ENCODE results near the gene PEAR1. TPM values are rescaled to one million over a fixed set of nuclear protein-coding genes. Genes with fewer than 3 reads are reported as not detected.
A peak's percentile ranks its signal among the peaks of the same experiment; 100 is the strongest.

Gene PEAR1
- total RNA-seq, 1 donor from 2014 or later, result 14.8 TPM

DNA sequence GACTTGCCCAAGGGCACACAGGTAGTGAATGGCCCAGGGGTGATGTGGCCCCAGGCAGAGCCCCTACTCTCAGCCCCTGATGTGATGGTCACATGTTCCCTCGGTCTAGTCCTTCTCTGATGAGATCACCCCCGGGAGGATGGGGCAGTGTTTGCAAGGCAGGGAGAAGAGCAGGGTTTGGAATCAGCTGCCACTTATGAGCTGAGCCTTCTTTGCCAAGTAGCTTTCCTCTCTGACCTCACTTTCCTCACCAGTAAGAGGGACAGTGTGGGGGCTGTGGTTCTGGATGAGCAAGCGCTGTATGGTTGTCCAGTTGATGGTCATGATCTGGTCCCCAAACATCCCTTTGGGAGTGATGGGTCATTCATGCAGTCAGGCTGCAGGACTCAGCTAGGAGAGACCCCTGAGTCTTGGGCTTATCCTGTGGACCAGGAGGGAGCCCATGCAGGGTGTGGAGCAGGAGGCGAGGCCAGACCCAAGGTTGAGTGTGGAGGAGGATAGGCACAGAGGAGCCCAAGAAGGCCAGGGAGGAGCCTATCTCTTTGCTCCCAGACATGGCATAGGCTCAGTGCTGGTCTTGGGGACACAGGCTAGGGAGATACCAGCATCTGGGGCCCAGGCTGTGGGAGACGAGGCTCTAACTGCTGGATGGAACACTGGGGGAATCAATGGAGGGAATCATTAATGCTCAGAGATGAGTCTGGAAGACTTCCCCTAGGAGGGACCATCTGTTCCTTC, 15.9 kb upstream of the PEAR1 start:
- Histone ChIP-seq H3K4me3 (no peak overlapping the region), H3K27ac (no peak overlapping the region), H3K27me3 (ENCODE audit: low read depth) (peaks cover 20% of the 10 kb centered on the region), H3K36me3 (no peaks in the 10 kb centered on the region), H3K9me3 (no peaks in the 10 kb centered on the region), H3K4me1 (no peaks in the 10 kb centered on the region)
- no peak for TF ChIP-seq CTCF (IDR thresholded peaks at IDR 0.05)
- ATAC-seq (peak in 1 of 2 donors; percentile 12), DNase-seq (no peak)
- intact Hi-C loops (cut with DNase I), result no loop called here

DNA sequence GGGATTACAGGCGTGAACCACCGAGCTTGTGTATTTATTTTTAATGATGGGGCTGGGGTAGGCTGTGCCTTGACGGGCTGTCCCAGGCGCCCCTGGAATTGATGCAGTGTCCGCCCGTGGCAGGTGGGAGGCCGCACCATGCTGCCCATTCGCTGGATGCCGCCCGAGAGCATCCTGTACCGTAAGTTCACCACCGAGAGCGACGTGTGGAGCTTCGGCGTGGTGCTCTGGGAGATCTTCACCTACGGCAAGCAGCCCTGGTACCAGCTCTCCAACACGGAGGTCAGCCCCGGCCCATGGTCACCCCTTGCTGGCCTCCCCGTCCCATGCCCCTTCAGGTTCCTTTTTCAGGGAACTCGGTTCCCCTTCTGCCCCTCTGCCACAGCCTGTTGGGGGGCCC, 13.6 kb upstream of the PEAR1 start:
- no peak overlapping the region for H3K27ac ChIP-seq
- no peak for DNase-seq
- no peaks in the 10 kb centered on the region for H3K36me3 ChIP-seq
- H3K27me3 ChIP-seq (ENCODE audit: low read depth), result peaks cover 30% of the 10 kb centered on the region
- intact Hi-C loops (cut with DNase I), result no loop called here
- H3K9me3 ChIP-seq, result no peaks in the 10 kb centered on the region
- no peak overlapping the region for H3K4me3 ChIP-seq
- no peak for ATAC-seq
- H3K4me1 ChIP-seq, result no peaks in the 10 kb centered on the region
- TF ChIP-seq CTCF (IDR thresholded peaks at IDR 0.05), result no peak

GRCh38 chr1:156880473-156880872, 13.0 kb upstream of the PEAR1 start:
- H3K4me3 ChIP-seq, result no peak overlapping the region
- no peaks in the 10 kb centered on the region for H3K9me3 ChIP-seq
- no peak for TF ChIP-seq CTCF (IDR thresholded peaks at IDR 0.05)
- H3K27me3 ChIP-seq (ENCODE audit: low read depth), result peaks cover 30% of the 10 kb centered on the region
- H3K4me1 ChIP-seq, result no peaks in the 10 kb centered on the region
- no peaks in the 10 kb centered on the region for H3K36me3 ChIP-seq
- intact Hi-C loops (cut with DNase I), result no loop called here
- ATAC-seq, result no peak
- DNase-seq, result no peak
- no peak overlapping the region for H3K27ac ChIP-seq

- ATAC-seq (no peak), DNase-seq (no peak)
- Histone ChIP-seq H3K36me3 (no peaks in the 10 kb centered on the region), H3K27ac (no peak overlapping the region), H3K27me3 (ENCODE audit: low read depth) (peaks cover 29% of the 10 kb centered on the region), H3K4me3 (no peak overlapping the region), H3K4me1 (no peaks in the 10 kb centered on the region), H3K9me3 (no peaks in the 10 kb centered on the region)
- intact Hi-C loops (cut with DNase I), result no loop called here
- TF ChIP-seq CTCF (IDR thresholded peaks at IDR 0.05), result no peak
Observed at GRCh38 chr1:156881101-156881500, 12.4 kb upstream of the PEAR1 start.

- TF ChIP-seq CTCF (IDR thresholded peaks at IDR 0.05), result no peak
- ATAC-seq, result no peak
- Histone ChIP-seq H3K4me3 (no peak overlapping the region), H3K4me1 (no peaks in the 10 kb centered on the region), H3K27ac (no peak overlapping the region), H3K36me3 (no peaks in the 10 kb centered on the region), H3K27me3 (ENCODE audit: low read depth) (peaks cover 24% of the 10 kb centered on the region), H3K9me3 (no peaks in the 10 kb centered on the region)
- no peak for DNase-seq
- intact Hi-C loops (cut with DNase I), result no loop called here
Observed at GRCh38 chr1:156881663-156882062, 11.9 kb upstream of the PEAR1 start.

Data from lower lobe of right lung (tissue), 2 donors.